NOMO-1 treated with DMSO at 0.1 percent for 48 hours (cell line): ENCODE measurements around the gene RFC3.
"Not testable (repeated sequence)": the region's sequence is repeated elsewhere in the genome, so short reads cannot be mapped to it uniquely, and the experiment has no call there.

Experiments
- DNase-seq: peaks from one replicate; lab custom pipeline; 2025; ENCODE audit not compliant: unreplicated experiment; lab: John Stamatoyannopoulos, UW

The RFC3 gene

DNA sequence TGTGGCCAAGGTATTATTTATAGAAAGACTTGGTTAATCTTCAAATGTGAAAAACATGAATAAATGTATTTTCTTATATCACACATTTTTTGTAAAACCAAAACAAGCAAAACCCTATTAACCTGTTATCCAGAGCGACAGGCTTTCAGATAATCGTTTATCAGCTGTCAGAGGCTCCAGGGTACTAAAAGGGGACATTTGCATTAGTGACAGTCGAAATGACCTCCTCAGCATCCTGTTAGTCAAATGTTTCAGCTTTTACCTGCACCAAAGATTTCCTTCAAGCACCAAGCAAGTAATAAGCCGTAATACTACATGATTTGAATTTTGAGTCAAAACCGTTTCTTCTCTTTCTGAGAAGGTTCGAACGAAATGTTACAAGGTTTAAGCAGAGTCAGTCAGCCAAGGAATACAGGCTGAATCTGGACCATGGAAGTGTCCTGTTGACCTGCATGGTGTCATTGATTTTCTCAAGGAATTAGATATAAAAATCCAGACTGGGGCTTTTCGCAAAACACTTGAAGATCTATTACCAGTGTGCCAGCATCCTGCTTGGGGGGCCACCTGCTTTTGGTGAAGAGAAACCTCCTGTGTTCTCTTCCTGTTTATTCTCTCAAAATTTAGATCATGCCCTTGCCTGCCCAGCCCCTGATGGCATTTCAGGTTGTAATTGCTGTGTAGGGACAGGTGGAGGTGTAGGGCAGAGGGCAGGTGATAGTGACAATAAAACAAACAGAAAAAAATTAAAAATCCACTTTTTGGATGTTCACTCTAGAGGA, 11.3 kb upstream of the RFC3 start:
- no peak for DNase-seq

DNA sequence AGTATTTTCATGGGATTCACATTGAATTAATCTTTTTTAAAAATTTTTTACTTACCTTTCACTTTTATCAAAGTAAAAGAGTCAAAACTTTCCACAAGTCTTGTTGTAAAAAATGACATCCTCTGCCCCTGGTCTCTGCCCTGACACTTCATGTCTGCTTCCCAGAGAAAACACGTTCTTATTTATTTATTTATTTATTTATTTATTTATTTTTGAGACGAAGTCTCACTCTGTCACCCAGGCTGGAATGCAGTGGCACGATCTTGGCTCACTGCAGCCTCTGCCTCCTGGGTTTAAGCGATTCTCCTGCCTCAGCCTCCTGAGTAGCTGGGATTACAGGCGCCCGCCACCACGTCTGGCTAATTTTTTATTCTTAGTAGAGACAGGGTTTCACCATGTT, 5.1 kb upstream of the RFC3 start:
- DNase-seq: not testable (repeated sequence)

DNA sequence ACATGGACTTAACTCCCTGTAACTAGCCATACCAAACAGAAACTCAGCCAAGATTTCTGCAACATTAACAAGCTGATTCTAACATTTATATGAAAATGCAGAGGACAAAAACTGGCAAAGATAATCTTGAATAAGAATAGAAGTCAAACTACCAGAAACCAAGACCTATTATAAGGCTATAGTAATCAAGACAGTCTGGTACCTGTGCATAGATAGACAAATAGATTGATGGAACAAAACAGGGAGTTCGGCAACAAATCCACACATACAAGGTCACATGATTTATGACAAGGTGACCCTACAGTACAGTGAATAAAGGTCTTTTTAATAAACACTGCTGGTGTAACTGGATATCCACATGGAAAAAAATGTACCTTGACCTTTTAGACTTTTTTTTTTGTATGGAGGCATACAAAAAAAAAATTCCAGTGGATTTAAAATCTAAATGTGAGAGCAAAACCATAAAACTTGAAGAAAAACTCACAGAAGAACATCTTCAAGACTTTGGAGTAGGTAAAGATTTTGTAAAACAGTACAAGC, 2.9 kb upstream of the RFC3 start:
- no peak for DNase-seq

DNA sequence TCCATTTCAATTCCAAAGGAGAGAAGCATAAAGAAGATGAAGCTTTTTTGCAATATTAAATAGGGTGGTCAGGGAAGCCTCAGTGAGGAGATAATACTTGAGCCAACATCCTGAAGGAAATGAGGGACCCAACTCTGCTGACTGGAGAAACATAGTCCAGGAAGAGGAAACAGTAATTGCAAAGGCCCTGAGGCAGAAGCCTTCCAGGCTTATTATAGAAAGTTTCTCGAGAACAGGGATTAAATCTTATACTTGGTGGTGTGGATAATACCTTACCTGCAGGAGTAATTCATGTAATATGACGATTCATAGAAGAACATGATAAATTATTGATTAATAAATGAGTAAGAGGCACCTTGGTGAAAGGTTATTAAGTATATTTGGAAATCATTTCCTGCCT, 1.0 kb upstream of the RFC3 start:
- no peak for DNase-seq

DNA sequence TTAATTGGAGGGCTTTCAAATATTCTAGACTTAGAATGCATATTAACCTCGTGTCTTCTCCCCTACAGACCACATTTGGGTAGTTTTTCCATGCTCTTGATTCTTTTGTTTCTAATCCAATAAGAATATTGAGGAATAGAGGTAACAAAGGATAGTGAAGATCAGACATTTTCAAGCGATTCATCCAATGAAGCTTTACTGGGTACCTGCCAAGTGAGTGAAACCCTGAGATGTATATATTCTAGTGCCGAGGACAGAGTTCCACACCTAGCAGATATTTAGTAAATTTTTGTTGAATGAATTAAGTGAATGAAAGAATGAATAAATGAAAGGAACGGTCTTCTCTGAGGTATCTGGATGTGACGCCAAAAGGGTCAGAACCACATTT, 442 bp upstream of the RFC3 start:
- DNase-seq: no peak

DNA sequence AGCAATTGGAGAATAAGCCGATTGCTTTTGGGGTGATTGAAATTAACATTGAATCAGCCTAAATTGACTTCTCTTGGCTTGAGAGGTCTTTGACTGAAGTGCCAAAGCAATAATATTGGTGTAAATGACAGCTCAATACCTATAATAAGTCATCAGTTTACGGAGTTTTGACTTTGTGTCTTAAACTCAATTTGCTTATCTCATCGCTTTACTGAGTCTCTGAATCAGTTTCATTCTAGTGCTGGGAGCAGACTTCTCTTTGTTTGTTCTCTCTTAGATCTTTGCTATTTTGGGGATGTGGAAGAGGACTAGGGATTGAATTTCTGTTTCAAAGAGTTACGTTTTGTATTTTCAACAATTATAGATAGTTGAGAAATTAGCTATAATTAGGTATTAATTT, 7.1 kb downstream of the RFC3 start:
- DNase-seq: no peak

DNA sequence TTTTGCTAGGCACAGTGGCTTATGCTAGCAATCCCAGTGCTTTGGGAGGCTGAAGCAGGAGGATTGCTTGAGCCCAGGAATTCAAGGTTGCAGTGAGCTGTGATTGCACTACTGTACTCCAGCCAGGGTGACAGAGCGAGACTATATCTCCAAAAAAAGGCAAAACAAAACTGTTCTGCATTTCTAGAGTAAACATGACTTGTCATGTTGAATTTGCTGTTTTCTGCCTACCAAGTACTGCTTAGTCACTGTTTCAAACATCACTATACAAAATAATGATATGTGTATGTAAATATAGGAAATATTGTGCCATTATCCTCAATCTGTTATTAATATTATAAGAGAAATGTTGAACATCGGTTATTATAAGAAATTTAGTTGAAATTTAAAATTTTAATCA, 9.2 kb downstream of the RFC3 start:
- DNase-seq: no peak

DNA sequence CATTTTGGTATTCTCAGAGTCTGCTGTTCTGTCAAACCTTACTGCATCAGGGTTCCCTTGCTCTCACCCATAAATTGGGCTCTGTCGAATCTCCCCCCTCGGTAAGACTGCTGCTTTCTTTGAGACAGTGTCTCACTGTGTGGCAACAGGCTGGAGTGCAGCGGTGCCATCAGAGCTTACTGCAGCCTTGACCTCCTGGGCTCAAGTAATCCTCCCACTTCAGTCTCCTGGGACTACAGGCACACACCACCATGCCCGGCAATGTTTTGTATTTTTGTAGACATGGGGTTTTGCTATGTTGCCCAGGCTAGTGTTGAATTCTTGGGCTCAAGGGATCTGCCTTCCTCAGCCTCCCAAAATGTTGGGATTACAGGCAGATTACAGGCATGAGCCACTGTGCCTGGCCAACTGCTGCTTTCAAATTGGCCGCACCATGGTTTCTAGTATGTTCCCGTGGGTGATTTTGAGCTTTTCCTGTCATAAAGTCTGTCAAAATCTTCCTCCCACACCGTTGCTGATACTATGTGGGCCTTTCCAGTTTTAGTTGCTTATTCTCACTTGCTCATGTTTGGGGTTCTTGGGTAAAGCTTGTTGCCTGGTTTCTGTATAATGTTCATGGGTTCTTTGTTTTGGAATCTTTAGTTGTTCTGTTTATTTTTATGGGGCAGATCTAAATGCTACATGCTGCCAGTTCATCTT, 10.6 kb downstream of the RFC3 start:
- DNase-seq: no peak

DNA sequence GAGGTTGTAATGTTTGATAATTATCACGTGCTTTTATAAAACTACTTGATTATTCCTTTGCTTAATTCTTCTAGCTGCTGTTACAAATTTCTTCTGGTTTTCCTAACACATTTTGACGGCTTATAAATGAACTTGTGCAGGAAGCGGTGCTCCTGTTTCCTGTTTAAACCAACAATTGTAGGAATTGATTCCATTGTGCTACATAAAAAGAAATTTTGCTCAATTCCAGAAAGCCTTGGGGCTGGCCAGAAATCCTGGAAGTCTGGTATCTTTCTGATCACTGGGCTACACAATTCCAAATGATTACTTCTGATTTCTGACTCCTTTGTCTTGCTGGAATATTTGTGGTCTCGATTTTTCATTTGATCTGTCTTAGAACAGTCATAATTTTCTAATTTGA, 14.9 kb downstream of the RFC3 start:
- DNase-seq: no peak

DNA sequence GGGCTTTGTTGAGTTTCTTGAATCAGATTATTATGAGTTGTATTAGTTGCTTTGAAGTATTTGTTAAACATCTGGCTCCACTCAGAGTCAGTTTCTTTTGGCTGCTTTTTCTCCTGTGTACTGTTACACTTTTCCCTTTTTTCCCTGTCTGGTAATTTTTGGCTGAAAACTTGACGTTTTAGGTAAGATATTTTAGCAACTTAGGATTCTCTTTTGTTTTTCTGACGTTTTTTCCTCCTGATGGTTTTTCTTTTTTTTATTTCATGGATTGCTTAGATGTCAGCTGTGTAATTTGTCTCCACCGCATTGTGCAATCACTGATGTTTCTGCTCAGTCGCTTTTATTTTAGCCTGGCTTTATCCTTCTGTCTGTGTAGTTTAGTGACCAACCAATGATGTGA, 20.7 kb downstream of the RFC3 start:
- no peak for DNase-seq

DNA sequence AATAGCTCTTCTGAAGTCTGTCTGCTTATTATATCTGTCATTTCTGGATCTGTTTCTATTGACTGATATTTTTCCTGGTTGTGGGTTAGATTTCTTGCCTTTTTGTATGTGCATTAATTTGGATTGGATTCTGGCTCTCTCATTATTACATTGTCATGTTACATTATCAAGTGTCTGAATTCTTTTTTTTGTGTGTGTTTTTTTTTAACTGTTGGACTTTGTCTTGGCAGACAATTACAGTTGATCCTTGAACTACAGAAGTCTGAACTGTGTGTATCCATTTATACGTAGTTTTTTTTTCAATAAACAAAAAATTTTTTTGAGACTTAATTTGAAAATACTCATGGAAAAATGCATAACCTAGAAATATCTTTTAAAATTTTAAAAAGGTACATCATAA, 22.5 kb downstream of the RFC3 start:
- DNase-seq: no peak

DNA sequence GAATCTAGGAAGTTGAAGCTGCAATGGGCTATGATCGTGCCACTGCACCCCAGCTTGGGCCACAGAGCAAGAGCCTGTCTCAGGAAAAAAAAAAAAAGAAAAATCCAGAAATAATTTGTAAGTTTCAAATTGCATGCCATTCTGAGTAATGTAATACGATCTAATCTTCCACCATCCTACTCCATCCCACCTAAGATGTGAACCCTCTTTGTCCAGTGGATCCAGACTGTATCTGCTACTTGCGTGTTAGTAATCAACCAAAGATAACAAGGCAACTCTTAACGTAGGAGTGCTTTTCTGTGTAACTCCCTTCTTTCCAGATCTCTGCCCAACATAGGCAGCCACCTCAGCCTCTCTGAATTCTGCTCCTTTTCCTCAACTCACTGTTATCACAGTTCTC, 24.3 kb downstream of the RFC3 start:
- DNase-seq: no peak

DNA sequence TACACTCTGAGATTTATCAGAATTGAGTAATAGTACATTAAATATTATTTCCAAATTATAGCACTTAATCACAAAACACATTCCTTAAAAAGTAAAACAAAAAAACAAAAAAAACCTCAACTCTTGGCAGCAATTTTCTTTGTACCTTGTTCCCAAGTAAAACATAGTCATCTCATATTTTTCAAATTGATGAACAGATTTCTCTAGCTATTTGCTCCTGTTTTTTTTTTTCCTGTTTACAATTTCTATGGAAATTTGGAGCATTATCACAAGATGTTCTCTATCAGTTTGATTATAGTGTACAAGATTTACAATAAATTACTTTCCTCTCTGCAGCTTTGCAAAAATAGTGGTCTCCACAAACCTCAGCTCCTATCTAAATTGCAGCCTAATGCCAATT, 25.0 kb downstream of the RFC3 start:
- no peak for DNase-seq

DNA sequence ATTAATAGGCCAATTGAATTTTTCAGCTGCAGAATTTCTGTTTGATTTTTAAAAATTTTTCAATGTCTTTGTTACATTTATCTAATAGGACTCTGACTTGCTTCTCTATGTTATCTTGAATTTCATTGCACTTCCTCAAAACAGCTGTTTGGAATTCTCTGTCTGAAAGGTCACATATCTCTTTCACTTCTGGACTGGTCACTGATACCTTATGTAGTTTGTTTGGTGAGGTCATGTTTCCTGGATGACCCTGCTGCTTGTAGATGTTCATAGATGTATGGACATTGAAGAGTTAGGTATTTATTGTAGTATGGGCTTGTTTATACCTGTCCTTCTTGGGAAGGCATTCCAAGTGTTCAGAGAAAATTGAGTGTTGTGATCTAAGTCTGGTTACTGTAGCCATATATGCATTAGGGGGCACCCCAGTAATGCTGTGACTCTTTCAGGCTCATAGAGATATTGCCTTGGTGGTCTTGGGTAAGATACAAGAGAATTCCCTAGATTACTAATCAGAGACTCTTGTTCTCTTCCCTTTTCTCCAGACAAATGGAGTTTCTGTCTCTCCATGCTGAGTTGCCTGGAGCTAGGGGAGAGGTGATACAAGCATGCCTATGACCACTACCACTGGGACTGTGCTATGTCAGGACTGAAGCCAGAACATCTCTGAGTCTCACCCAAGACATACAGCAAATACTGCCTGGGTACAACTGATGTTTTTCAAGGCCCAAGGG, 27.8 kb downstream of the RFC3 start:
- no peak for DNase-seq

DNA sequence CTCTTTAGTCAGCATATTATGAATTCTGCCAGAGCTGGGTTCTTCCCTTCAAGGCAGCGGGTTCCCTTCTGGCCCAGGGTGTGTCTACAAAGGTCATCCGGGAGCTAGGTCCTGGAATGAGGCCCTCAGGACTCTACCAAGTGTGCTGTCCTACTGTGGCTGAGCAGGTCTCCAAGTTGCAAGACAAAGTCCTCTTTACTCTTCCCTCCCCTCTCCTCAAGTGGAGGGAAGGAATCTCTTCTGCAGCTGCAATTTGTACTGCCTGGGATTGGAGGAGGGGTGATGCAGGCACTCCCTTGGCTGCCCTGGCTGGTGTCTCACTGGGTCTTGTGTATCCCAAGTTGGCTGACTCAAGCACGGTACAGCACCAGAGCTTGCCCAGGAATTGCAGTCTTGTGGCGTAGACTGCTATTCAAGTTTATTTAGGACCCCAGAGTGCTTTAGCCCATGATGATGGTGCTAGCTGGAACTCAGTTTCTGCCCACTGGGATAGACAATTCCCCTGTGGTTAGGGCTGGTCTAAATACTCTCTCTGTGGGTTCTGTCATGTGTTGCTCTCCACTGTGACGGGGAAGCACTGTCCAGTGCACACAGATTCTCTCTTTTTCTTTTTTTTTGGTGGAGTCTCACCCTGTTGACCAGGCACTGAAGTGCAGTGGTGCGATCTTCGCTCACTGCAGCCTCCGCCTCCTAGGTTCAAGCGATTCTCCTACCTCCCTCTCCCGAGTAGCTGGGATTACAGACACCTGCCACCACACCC, 28.5 kb downstream of the RFC3 start:
- no peak for DNase-seq

DNA sequence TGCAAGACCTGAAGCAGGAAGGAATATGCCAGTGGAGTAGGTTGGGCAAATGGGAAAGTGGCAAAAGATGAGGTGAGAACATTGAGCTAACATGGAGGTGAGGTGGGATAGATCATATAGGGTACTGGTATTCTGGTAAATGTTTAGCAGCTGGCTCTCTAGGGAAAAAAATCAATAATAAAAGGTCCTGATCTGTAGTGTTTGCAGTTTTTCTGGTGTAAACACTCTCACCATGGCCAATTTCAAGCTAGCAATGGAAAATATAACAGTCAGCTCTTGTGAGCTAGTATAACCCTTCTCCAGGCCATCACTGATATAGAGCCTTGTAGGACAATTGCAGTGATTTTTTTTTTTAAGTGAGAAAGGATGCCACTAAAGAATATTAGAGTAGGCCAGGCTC, 31.3 kb downstream of the RFC3 start:
- no peak for DNase-seq

DNA sequence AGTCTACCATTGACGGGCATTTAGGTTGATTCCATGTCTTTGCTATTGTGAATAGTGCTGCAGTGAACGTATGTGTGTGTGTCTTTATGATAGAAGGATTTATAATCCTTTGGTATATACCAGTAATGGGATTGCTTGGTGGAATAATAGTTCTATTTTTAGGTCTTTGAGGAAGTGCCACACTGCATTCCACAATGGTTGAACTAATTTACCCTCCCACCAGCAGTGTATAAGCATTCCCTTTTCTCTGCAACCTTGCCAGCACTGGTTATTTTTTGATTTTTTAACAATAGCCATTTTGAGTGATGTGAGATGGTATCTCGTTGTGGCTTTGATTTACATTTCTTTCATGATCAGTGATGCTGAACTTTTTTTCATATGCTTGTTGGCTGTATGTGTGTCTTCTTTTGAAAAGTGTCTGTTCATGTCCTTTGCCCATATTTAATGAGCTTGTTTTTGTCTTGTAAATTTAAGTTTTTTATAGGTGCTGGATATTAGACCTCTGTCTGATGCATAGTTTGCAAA, 37.5 kb downstream of the RFC3 start:
- DNase-seq: no peak

DNA sequence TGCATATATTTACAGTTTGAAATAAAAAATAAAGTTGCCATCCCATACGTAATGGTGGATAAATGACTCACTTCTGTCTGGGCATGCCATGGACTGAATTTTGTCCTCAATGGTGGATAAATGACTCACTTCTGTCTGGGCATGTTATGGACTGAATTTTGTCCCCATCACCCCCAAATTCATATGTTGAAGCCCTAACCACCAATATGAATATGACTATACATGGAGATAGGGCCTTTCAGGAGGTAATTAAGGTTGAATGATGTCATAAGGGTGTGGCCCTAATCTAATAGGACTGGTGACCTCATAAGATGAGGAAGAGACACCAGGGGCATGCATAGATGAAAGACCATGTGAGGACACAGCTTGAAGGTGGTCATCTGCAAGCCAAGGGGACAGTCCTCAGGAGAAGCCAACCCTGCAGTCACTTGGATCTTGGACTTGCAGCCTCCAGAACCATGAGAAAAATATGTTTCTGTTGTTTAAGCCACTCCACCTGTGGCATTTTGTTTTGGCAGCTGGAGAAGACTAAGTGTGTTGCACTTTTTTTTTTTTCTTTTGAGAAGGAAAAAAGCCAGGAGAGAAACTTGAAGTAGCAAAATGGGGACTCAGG, 41.8 kb downstream of the RFC3 start:
- DNase-seq: peak; percentile 16

DNA sequence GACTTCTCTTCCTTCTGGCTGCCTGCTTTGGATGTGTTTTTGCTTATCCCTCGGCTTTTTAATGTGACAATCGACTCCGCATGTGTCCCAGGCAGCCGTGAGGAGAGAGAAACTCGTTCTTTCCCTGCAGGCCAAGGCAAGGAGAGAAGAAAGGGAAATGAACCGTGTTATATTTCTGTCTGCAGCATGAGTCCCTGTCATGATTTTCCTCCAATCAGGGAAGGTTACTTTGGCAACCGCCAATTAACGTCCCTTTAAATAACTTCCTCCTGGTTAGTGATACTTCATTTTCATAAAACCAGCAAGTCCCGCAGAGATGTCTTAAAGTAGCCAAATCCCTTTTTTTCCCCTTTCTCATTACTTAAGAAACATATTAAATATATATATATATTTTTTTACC, 42.6 kb downstream of the RFC3 start:
- DNase-seq: peak; percentile 47

DNA sequence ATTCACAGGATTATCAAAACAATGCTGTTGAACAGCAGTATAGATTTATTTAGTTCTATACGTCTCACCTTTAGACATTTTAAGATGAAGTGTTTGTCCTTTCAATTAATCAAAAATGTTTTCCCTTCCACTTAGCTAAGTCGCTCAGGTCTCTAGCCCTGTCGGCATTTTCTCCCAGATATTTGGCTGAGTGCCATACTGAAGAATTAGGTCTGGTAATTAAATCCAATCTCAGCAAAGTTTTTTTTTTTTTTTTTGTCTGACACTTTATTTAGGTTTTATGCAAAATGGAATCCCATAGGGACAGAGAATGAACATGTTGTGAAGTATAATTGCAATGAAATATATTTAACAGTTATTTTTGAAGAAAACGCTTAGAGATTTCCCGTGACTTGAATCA, 44.1 kb downstream of the RFC3 start:
- DNase-seq: no peak
